ENCODE results near the gene EDEM2.

- TF ChIP-seq POLR2A (IDR thresholded peaks at IDR 0.05) (no peak), CTCF (IDR thresholded peaks at IDR 0.05) (no peak)
Observed at GRCh38 chr20:35166242-35166830, 19.2 kb upstream of the EDEM2 start.
